HUDEP-2 (cell line): ENCODE results near the gene TRIP6.
"Not testable (repeated sequence)": the region's sequence is repeated elsewhere in the genome, so short reads cannot be mapped to it uniquely, and the experiment has no call there.

Experiments used
- DNase-seq, 76 experiments: peaks; one replicate each; lab custom pipeline; 2025; ENCODE audit not compliant: unreplicated experiment in 76 of 76; lab: John Stamatoyannopoulos, UW

TRIP6 gene

DNA sequence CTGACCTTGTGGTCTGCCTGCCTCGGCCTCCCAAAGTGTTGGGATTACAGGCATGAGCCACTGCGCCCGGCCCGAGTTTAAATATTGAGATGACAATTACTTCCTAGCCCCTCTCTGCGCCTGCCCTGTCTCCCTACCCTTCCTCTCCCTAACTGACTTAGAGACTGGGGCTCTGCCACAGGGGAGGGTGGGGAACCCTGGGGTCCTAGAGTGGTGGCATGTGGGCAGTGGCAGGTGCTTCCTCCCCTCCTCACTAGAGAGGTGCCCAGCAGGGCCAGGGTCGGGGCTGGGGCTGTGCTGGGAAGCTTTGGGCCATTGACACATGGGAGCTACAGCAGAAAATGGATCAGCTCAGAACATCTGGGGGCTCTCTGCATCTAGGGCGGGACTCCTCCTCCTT, 35.5 kb downstream of the TRIP6 start:
- DNase-seq = no peak

- no peak for DNase-seq
Measured at GRCh38 chr7:100908512-100908911, 41.3 kb downstream of the TRIP6 start.

DNA sequence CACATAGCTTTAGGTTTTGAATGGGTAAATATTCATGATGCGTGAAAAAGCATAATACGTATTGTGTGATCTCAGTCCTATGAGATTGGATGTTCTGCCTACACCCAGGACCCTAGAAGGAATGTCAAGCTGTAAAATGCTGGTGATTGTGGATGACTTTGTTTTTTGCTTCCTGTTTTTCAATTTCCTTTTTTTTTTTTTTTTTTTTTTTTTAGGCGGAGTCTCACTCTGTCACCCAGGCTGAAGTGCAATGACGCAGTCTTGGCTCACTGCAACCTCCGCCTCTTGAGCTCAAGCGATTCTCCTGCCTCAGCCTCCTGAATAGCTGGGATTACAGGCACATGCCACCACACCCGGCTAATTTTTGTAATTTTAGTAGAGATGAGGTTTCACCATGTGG, 43.3 kb downstream of the TRIP6 start:
- not testable (repeated sequence) for DNase-seq

DNA sequence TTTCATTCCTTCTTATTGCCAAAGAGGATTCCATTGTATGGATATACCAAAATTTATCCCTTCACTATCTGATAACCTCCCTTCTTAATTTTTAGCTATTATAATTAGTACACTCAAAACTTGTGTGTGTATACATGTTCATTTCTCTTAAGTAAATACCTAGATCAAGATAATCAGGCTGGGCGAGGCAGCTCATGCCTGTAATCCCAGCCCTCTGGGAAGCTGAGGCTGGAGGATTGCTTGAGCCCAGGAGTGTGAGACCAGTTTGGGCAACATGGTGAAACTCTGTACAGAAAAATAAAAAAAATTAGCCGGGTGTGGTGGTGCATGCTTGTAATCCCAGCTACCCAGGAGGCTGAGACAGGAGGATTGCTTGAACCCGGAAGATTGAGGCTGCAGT, 44.3 kb downstream of the TRIP6 start:
- no peak for DNase-seq

- DNase-seq = peak in 1 of 76 experiments; percentile 0
Measured at GRCh38 chr7:100914208-100914878, 47.2 kb downstream of the TRIP6 start.

DNA sequence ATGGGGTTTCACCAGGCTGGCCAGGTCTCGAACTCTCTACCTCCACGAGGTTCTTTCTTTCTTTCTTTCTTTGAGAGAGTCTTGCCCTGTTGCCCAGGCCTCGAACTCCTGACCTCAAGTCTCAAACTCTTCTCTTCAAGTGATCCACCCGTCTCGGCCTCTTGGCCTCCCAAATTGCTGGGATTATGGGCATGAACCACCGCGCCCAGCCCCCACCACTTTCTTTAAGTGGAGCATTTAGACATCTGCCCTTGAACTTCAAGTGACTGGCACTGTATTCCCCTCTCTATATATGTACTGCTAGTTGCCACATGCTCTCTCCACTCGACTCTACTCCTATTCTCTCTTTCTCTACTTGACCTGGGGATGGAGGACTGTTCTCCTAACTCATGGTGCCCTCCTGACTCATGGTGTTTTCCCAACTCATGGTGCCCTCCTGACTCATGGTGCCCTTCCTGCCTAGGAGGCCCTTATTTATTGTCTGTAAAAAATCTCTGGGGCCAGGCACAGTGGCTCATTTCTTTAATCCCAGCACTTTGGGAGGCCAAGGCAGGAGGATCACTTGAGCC, 47.8 kb downstream of the TRIP6 start:
- DNase-seq = no peak

- not testable (repeated sequence) for DNase-seq
Measured at GRCh38 chr7:100919335-100919734, 52.1 kb downstream of the TRIP6 start.

DNA sequence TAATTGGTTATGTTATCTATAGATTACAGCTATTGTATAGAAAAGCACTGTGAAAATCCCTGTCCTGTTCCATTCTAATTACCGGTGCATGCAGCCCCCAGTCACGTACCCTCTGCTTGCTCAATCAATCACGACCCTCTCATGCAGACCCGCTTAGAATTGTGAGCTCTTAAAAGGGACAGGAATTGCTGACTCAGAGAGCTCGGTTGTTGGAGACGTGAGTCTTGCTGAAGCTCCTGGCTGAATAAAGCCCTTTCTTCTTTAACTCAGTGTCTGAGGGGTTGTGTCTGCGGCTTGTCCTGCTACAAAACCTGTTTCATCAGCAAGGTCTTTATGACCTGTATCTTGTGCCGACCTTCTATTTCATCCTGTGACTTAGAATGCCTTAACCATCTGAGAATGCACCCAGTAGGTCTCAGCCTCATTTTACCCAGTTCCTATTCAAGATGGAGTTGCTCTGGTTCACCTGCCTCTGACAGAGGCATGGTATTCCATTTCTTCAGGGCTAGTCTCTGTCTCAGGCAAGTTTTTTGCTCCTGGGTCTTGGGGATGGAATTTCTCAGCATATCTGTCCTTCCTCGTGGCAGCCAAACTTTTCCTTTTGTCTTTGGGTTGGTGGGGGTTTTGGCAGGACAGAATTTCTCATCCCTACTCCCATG, 52.7 kb downstream of the TRIP6 start:
- DNase-seq = not testable (repeated sequence)

DNA sequence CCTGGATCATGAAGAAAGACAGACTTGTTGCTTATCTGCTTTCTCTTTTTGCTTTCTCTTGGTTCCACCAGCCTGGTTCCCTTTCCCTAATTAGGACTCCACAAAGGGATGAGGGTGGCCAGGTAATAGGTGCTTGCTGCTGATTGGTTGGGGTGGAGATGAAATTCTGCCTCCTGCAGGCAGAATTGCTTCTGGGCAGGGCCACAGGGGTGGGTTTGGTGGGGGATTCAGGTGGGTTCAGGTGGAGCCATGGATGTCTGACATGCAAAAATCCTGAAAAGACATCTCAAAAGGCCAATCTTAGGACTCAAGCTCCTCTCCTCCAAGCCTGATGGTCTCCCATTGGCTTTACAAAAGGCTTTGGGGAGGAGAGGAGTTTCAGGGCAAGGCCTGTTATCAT, 53.9 kb downstream of the TRIP6 start:
- no peak for DNase-seq
